SK-N-SH (cell line): ENCODE results near the gene CMYA5. TPM values are rescaled to one million over a fixed set of nuclear protein-coding genes. Genes with fewer than 3 reads are reported as not detected.

ENCODE experiments used
- CTCF ChIA-PET: fragments of 300-600, 350-600 bp; formaldehyde crosslinking; extraction: SDS; loops from one replicate; lab custom pipeline; 2021; lab: Yijun Ruan, JAX
- POLR2A ChIA-PET: fragments of 350-600 bp; sonication (Branson Sonifier 250); formaldehyde crosslinking; extraction: SDS; loops from one replicate; lab custom pipeline; 2020; ENCODE audit warnings: antibody characterized with exemption, inconsistent platforms; lab: Yijun Ruan, JAX
- DNase-seq: peaks from one replicate; pipeline ENCODE4 v3.0.0; 2012
- H2AFZ ChIP-seq: fragments of 200-600 bp; sonication (generic); 2 replicates; pipeline ENCODE4 v1.8.1; 2016; ENCODE audit warnings: antibody characterized with exemption, mild to moderate bottlenecking, low read depth
- H3F3A ChIP-seq: fragments of 200-600 bp; sonication (generic); replicated peaks from 2 replicates; pipeline ENCODE3; 2016; ENCODE audit warnings: antibody characterized with exemption, mild to moderate bottlenecking; ENCODE audit not compliant: insufficient read depth
- H3K27ac ChIP-seq, 2 experiments: fragments of 200-500 bp in 1 of 2; fragments of 200-600 bp in 1 of 2; sonication (Bioruptor generic) in 1 of 2; sonication (generic), shearing (Covaris generic) in 1 of 2; 2 replicates each; pipeline versions ENCODE4 v1.5.1 to v1.6.1; 2014 to 2016; ENCODE audit warnings: low read depth in 2 of 2, inconsistent platforms in 1 of 2, low read length in 1 of 2, mild to moderate bottlenecking in 1 of 2, mixed read lengths in 1 of 2
- H3K27me3 ChIP-seq: fragments of 200-600 bp; sonication (generic), shearing (Covaris generic); 2 replicates; pipeline ENCODE4 v1.6.1; 2016; ENCODE audit warnings: mixed run types; ENCODE audit not compliant: insufficient read depth
- H3K36me3 ChIP-seq, 2 experiments: fragments of 200-500 bp in 1 of 2; fragments of 200-600 bp in 1 of 2; sonication (Bioruptor generic) in 1 of 2; sonication (generic) in 1 of 2; replicated peaks in 1 of 2; 2 replicates each; pipeline versions ENCODE3 to v1.5.1; 2014 to 2016; ENCODE audit warnings: low read length in 1 of 2, mild to moderate bottlenecking in 1 of 2; ENCODE audit not compliant: insufficient read depth in 2 of 2, control insufficient read depth in 1 of 2
- H3K4me1 ChIP-seq, 2 experiments: fragments of 200-500 bp in 1 of 2; fragments of 200-600 bp in 1 of 2; sonication (Bioruptor generic) in 1 of 2; sonication (generic), shearing (Covaris generic) in 1 of 2; 2 replicates each; pipeline versions ENCODE4 v1.5.1 to v1.6.1; 2014 to 2016; ENCODE audit warnings: low read depth in 1 of 2, low read length in 1 of 2, mixed run types in 1 of 2; ENCODE audit not compliant: insufficient read depth in 2 of 2, control insufficient read depth in 1 of 2
- H3K4me2 ChIP-seq: fragments of 200-600 bp; sonication (generic), shearing (Covaris generic); 2 replicates; pipeline ENCODE4 v1.6.1; 2017; ENCODE audit warnings: mixed run types
- H3K4me3 ChIP-seq, 2 experiments: fragments of 200-500 bp in 1 of 2; fragments of 200-600 bp in 1 of 2; sonication (Bioruptor generic) in 1 of 2; sonication (generic), shearing (Covaris generic) in 1 of 2; 2 replicates each; pipeline versions ENCODE4 v1.5.1 to v1.8.1; 2014 to 2016; ENCODE audit warnings: low read depth in 2 of 2, inconsistent platforms in 1 of 2, low read length in 1 of 2, mild to moderate bottlenecking in 1 of 2, mixed read lengths in 1 of 2, moderate library complexity in 1 of 2
- H3K79me2 ChIP-seq: fragments of 200-600 bp; sonication (generic); 2 replicates; pipeline ENCODE4 v1.8.1; 2017; ENCODE audit warnings: mild to moderate bottlenecking; ENCODE audit not compliant: insufficient read depth
- H3K9ac ChIP-seq: fragments of 200-600 bp; sonication (generic); 2 replicates; pipeline ENCODE4 v1.6.1; 2017; ENCODE audit warnings: mixed run types
- H3K9me2 ChIP-seq: fragments of 200-600 bp; sonication (generic); 2 replicates; pipeline ENCODE4 v1.6.1; 2017; ENCODE audit warnings: mixed run types
- H3K9me3 ChIP-seq: fragments of 200-600 bp; sonication (generic); 2 replicates; pipeline ENCODE4 v1.6.1; 2017; ENCODE audit warnings: mixed run types, mild to moderate bottlenecking, moderate library complexity
- H4K20me1 ChIP-seq: fragments of 200-600 bp; sonication (generic); 2 replicates; pipeline ENCODE4 v1.6.1; 2017; ENCODE audit warnings: mild to moderate bottlenecking, mixed run types; ENCODE audit not compliant: insufficient read depth
- CHD2 ChIP-seq: fragments of 150-350 bp; IDR thresholded peaks from 2 replicates; pipeline ENCODE4 v1.6.1; 2018; ENCODE audit warnings: low read length; ENCODE audit not compliant: partially characterized antibody
- ELF1 ChIP-seq: IDR thresholded peaks from 2 replicates; pipeline ENCODE4 v1.4.0; 2012
- FOSL2 ChIP-seq: IDR thresholded peaks from 2 replicates; pipeline ENCODE4 v1.4.0; 2012; ENCODE audit warnings: low read depth, mild to moderate bottlenecking, moderate library complexity, borderline replicate concordance
- GATA2 ChIP-seq: sonication (generic); formaldehyde crosslinking; IDR thresholded peaks from 2 replicates; pipeline ENCODE4 v1.5.0; 2020; ENCODE audit warnings: mild to moderate bottlenecking, missing genetic modification reagents
- JUND ChIP-seq: IDR thresholded peaks from 2 replicates; pipeline ENCODE4 v1.4.0; 2012
- MEF2A ChIP-seq: IDR thresholded peaks from 2 replicates; pipeline ENCODE4 v1.4.0; 2012; ENCODE audit warnings: low read depth, borderline replicate concordance
- NRF1 ChIP-seq: IDR thresholded peaks from 2 replicates; pipeline ENCODE4 v1.6.1; 2012; ENCODE audit warnings: low read depth, mild to moderate bottlenecking, low read length
- POLR2AphosphoS5 ChIP-seq: IDR thresholded peaks from 2 replicates; pipeline ENCODE4 v1.6.1; 2012; ENCODE audit warnings: low read depth, low read length
- RAD21 ChIP-seq: IDR thresholded peaks from 2 replicates; pipeline ENCODE4 v1.6.1; 2012; ENCODE audit warnings: mild to moderate bottlenecking, low read length
- RCOR1 ChIP-seq: fragments of 150-350 bp; IDR thresholded peaks from 2 replicates; pipeline ENCODE4 v1.6.1; 2017; ENCODE audit warnings: antibody characterized with exemption, low read length
- RFX5 ChIP-seq: IDR thresholded peaks from 2 replicates; pipeline ENCODE4 v1.6.1; 2012; ENCODE audit warnings: mild to moderate bottlenecking, improper control_type of control experiment, low read length
- SIN3A ChIP-seq: IDR thresholded peaks from 2 replicates; pipeline ENCODE4 v1.6.1; 2012; ENCODE audit warnings: low read depth, mild to moderate bottlenecking, low read length, moderate library complexity, borderline replicate concordance
- SMC3 ChIP-seq: IDR thresholded peaks from 2 replicates; pipeline ENCODE4 v1.6.1; 2012; ENCODE audit warnings: low read depth, low read length, improper control_type of control experiment
- TAF1 ChIP-seq: IDR thresholded peaks from 2 replicates; pipeline ENCODE4 v1.6.1; 2012; ENCODE audit warnings: low read depth, mild to moderate bottlenecking, low read length, moderate library complexity, borderline replicate concordance
- TCF12 ChIP-seq: IDR thresholded peaks from 2 replicates; pipeline ENCODE4 v1.4.0; 2012
- YY1 ChIP-seq: IDR thresholded peaks from 2 replicates; pipeline ENCODE4 v1.4.0; 2012; ENCODE audit warnings: low read depth, mild to moderate bottlenecking
- WGBS: methylation state at CpG from one replicate; pipeline ENCODE4 v1.1.6; 2017; ENCODE audit warnings: low lambda C conversion rate; 5-methylcytosine and 5-hydroxymethylcytosine counted together
- polyA plus RNA-seq, 3 experiments: library from polyadenylated mRNA; depleted of rRNA; stranded (reverse); fragments of >200 nt; gene quantifications; 2 replicates each; pipeline ENCODE4 v1.2.3, GENCODE V29; 2012
- TF ChIP-seq, protein P1 (sequence below): fragments of 150-350 bp; IDR thresholded peaks from 2 replicates; pipeline ENCODE4 v1.6.1; 2016; ENCODE audit warnings: mild to moderate bottlenecking, low read depth, low read length
- TF ChIP-seq, protein P2 (sequence below): fragments of 200-600 bp; sonication (generic); IDR thresholded peaks from 2 replicates; pipeline ENCODE4 v1.6.1; 2017; ENCODE audit warnings: antibody characterized with exemption, mild to moderate bottlenecking, moderate library complexity
- TF ChIP-seq, protein P3 (sequence below): IDR thresholded peaks from 2 replicates; pipeline ENCODE4 v1.4.0; 2012; ENCODE audit warnings: low read depth

CMYA5 gene
- polyA plus RNA-seq, 1 of the 3 experiments (the other 2 are of a cell fraction), result 0.12 TPM

DNA sequence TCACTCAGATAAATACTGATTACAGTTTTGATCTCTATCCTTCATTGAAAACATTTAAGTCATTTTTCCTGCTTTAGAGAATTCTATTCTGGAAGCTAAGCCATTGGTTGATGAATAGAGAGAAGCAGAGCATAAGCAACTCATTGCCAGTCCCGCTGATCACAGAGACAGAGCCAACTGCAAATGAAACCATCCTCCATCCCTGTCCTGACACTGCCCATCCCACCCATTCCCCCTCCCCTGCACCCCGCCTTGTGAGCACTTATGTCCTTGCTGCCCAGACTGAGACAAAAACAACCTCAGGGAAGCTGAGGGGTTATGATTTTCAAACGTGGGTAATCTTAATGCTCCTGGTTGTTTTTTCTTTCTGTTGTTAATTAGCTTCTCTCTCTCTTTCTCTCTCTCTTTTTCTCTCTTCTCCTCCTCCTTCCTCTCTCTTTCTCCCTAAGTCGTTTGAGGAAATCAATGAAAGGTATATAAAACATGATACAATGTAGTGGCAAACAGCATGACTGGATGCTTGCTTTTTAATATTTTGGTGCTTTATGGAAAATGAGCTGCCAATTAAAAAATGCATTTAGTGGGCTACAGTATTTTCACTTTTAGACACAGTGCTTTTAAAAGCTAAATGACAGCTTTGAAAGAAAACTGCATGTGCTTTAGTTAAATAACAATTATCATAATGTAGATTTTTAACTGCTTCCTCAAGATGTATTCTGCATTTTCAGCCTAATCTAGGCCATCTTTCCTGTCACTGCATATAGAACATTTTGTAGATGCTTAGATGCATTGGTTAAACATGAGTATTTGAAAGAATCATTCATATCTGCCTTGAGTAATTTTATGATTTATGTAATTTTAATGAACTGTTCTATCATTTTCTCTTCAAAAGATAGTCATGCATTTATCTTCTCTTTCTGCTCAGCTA is 57.3 kb downstream of the CMYA5 start:
- Histone ChIP-seq H3K4me1 (peaks cover 0 to 2% of the 10 kb centered on the region in 2 experiments; a peak in 1 of 4 replicates), H3K9ac (no peak overlapping the region), H3F3A (no peaks in the 10 kb centered on the region), H3K9me3 (no peaks in the 10 kb centered on the region), H3K36me3 (no peaks in the 10 kb centered on the region), H3K4me3 (no peak overlapping the region), H3K27ac (no peak overlapping the region), H3K9me2 (no peaks in the 10 kb centered on the region), H4K20me1 (no peaks in the 10 kb centered on the region), H3K4me2 (no peak overlapping the region), H2AFZ (no peak overlapping the region), H3K27me3 (no peaks in the 10 kb centered on the region), H3K79me2 (no peaks in the 10 kb centered on the region)
- WGBS, result 23% methylated on average over 4 of the region's 4 CpGs
- ChIA-PET CTCF (interaction anchor here (0.5 to 1.5 kb wide), 4 partner anchors 10 to 44 kb away, joined by 3 read pairs; no protein-coding TSS in a partner anchor), POLR2A (interaction anchor here (0.6 kb wide), 1 partner anchor 281 kb away, joined by 3 read pairs; no protein-coding TSS in a partner anchor)
- peak; percentile 57 for DNase-seq
- TF ChIP-seq SIN3A, result no peak
- TF ChIP-seq TCF12, result no peak
- TF ChIP-seq JUND, result no peak
- TF ChIP-seq NRF1, result no peak
- no peak for TF ChIP-seq RCOR1

DNA sequence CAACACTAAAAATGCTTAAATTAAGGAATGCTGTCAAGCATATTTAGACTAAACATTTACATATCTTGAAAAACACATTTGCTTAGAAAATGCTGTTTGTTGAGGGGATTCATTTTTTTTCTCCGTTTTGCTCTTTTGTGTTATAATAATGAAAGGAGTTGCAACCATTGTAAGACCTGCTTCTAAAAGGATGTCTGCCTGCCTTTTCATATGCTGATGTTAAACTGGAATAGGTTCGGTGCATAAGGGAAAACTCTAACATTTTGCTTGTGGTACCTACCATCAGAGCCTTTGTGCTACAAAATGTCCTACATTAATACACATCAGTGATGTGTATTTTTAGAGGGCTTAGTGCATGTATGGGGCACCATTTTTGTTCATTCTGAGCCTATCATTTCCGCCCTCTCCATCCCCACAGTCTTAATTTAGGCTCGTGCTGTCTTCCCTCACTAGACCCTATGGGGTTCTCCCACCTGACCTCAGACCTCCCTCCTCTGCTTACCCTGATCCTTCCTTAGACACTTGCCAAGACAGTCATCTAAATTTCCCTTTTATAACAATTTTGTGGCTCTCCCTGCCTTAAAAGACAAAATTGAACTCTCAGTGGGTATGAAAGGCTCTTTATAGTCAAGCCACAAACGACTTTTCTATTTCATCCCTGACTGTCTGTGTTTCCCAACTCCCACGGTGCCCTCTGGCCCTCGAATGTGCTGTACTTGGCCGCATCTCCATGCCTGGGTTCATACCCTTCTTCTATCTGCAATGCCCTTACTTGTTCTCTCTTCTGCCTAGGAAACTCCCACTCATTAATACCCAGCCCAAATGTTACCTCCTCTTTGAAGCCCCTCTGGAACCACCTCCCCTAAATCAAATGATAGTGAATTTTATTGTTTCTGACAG is 61.2 kb downstream of the CMYA5 start:
- 51% methylated on average over 8 of the region's 8 CpGs for WGBS
- no peak overlapping the region for H2AFZ ChIP-seq
- CTCF ChIA-PET, result interaction anchor here (1.2 kb wide), 1 partner anchor 333 kb away, joined by 3 read pairs; no protein-coding TSS in a partner anchor
- H3K9me3 ChIP-seq, result no peaks in the 10 kb centered on the region
- H3K36me3 ChIP-seq, result no peaks in the 10 kb centered on the region
- H3K27me3 ChIP-seq, result no peaks in the 10 kb centered on the region
- POLR2A ChIA-PET, result no interaction called here
- H3K4me1 ChIP-seq, result peaks cover 0 to 2% of the 10 kb centered on the region in 2 experiments; a peak in 1 of 4 replicates
- H3K4me3 ChIP-seq, result no peak overlapping the region
- H3K9ac ChIP-seq, result no peak overlapping the region
- no peaks in the 10 kb centered on the region for H3F3A ChIP-seq
- no peak overlapping the region for H3K27ac ChIP-seq
- H3K79me2 ChIP-seq, result no peaks in the 10 kb centered on the region
- DNase-seq, result no peak
- H3K9me2 ChIP-seq, result no peaks in the 10 kb centered on the region
- H4K20me1 ChIP-seq, result no peaks in the 10 kb centered on the region
- H3K4me2 ChIP-seq, result no peak overlapping the region
- no peak for TF ChIP-seq POLR2AphosphoS5
- TF ChIP-seq, protein P1, sequence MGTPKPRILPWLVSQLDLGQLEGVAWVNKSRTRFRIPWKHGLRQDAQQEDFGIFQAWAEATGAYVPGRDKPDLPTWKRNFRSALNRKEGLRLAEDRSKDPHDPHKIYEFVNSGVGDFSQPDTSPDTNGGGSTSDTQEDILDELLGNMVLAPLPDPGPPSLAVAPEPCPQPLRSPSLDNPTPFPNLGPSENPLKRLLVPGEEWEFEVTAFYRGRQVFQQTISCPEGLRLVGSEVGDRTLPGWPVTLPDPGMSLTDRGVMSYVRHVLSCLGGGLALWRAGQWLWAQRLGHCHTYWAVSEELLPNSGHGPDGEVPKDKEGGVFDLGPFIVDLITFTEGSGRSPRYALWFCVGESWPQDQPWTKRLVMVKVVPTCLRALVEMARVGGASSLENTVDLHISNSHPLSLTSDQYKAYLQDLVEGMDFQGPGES, result no peak
- no peak for TF ChIP-seq TCF12
- TF ChIP-seq RFX5, result no peak
- no peak for TF ChIP-seq FOSL2
- TF ChIP-seq GATA2 (CRISPR knock-in tag), result no peak
- TF ChIP-seq, protein P2, sequence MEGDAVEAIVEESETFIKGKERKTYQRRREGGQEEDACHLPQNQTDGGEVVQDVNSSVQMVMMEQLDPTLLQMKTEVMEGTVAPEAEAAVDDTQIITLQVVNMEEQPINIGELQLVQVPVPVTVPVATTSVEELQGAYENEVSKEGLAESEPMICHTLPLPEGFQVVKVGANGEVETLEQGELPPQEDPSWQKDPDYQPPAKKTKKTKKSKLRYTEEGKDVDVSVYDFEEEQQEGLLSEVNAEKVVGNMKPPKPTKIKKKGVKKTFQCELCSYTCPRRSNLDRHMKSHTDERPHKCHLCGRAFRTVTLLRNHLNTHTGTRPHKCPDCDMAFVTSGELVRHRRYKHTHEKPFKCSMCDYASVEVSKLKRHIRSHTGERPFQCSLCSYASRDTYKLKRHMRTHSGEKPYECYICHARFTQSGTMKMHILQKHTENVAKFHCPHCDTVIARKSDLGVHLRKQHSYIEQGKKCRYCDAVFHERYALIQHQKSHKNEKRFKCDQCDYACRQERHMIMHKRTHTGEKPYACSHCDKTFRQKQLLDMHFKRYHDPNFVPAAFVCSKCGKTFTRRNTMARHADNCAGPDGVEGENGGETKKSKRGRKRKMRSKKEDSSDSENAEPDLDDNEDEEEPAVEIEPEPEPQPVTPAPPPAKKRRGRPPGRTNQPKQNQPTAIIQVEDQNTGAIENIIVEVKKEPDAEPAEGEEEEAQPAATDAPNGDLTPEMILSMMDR, result no peak
- TF ChIP-seq SIN3A, result no peak
- TF ChIP-seq ELF1, result no peak
- no peak for TF ChIP-seq RAD21
- TF ChIP-seq, protein P3, sequence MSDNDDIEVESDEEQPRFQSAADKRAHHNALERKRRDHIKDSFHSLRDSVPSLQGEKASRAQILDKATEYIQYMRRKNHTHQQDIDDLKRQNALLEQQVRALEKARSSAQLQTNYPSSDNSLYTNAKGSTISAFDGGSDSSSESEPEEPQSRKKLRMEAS, result no peak
- no peak for TF ChIP-seq CHD2
- no peak for TF ChIP-seq MEF2A
- TF ChIP-seq YY1, result no peak
- no peak for TF ChIP-seq TAF1
- TF ChIP-seq SMC3, result no peak
- TF ChIP-seq JUND, result no peak
